Astrocyte (in vitro differentiated cells and primary cell): ENCODE data around the gene SLCO4A1. TPM values are rescaled to one million over a fixed set of nuclear protein-coding genes. Genes with fewer than 3 reads are reported as not detected.

ENCODE experiments used
- DNase-seq: peaks from one replicate; pipeline ENCODE4 v3.0.0-alpha.2; 2010; ENCODE audit warnings: low read depth
- FAIRE-seq: peaks from 2 replicates; lab custom pipeline; 2011; peaks lifted over from hg19 to GRCh38; lab: Jason Lieb, UNC
- H2AFZ ChIP-seq: 2 replicates; pipeline ENCODE4 v1.6.0; 2012; ENCODE audit warnings: low read depth, low read length, inconsistent platforms
- H3K27ac ChIP-seq: 2 replicates; pipeline ENCODE4 v1.5.1; 2011; ENCODE audit warnings: low read depth, low read length, inconsistent platforms
- H3K27me3 ChIP-seq: 2 replicates; pipeline ENCODE4 v1.6.0; 2011; ENCODE audit warnings: low read length, inconsistent platforms; ENCODE audit not compliant: insufficient read depth
- H3K36me3 ChIP-seq: 2 replicates; pipeline ENCODE4 v1.5.1; 2011; ENCODE audit warnings: low read length, inconsistent platforms; ENCODE audit not compliant: insufficient read depth
- H3K4me1 ChIP-seq: 2 replicates; pipeline ENCODE4 v1.5.1; 2011; ENCODE audit warnings: low read length, inconsistent platforms; ENCODE audit not compliant: insufficient read depth
- H3K4me2 ChIP-seq: 2 replicates; pipeline ENCODE4 v1.6.0; 2012; ENCODE audit warnings: low read length, inconsistent platforms
- H3K4me3 ChIP-seq: 2 replicates; pipeline ENCODE4 v1.5.1; 2011; ENCODE audit warnings: low read depth, mild to moderate bottlenecking, low read length, inconsistent platforms; ENCODE audit not compliant: insufficient read depth
- H3K79me2 ChIP-seq: 2 replicates; pipeline ENCODE4 v1.6.0; 2012; ENCODE audit warnings: mild to moderate bottlenecking, low read length, inconsistent platforms; ENCODE audit not compliant: insufficient read depth
- H3K9ac ChIP-seq: 2 replicates; pipeline ENCODE4 v1.6.0; 2012; ENCODE audit warnings: mild to moderate bottlenecking, low read length, inconsistent platforms
- H3K9me3 ChIP-seq: 2 replicates; pipeline ENCODE4 v1.5.1; 2012; ENCODE audit warnings: low read depth, mild to moderate bottlenecking, low read length, inconsistent platforms; ENCODE audit not compliant: insufficient read depth
- H4K20me1 ChIP-seq: 2 replicates; pipeline ENCODE4 v1.6.0; 2012; ENCODE audit warnings: low read length, inconsistent platforms; ENCODE audit not compliant: insufficient read depth
- H3K27ac Mint-ChIP-seq: one replicate; pipeline ENCODE4 v1.8.0; 2021; ENCODE audit warnings: mild to moderate bottlenecking, mixed read lengths; ENCODE audit not compliant: unreplicated experiment
- H3K27me3 Mint-ChIP-seq: one replicate; pipeline ENCODE4 v1.8.0; 2021; ENCODE audit warnings: low read depth, mixed read lengths; ENCODE audit not compliant: unreplicated experiment
- H3K36me3 Mint-ChIP-seq: one replicate; pipeline ENCODE4 v1.8.0; 2021; ENCODE audit warnings: low read depth, mixed read lengths; ENCODE audit not compliant: unreplicated experiment
- H3K4me1 Mint-ChIP-seq: one replicate; pipeline ENCODE4 v1.8.0; 2021; ENCODE audit warnings: low read depth, mixed read lengths; ENCODE audit not compliant: unreplicated experiment
- H3K4me3 Mint-ChIP-seq: one replicate; pipeline ENCODE4 v1.8.0; 2021; ENCODE audit warnings: mild to moderate bottlenecking, moderate library complexity, mixed read lengths; ENCODE audit not compliant: unreplicated experiment
- H3K9me3 Mint-ChIP-seq: one replicate; pipeline ENCODE4 v1.8.0; 2021; ENCODE audit warnings: mild to moderate bottlenecking, mixed read lengths; ENCODE audit not compliant: unreplicated experiment
- CTCF ChIP-seq: IDR thresholded peaks from 2 replicates; pipeline ENCODE4 v1.5.1; 2011; ENCODE audit warnings: low read depth, mild to moderate bottlenecking, inconsistent platforms, low read length, moderate library complexity; ENCODE audit not compliant: insufficient read depth
- EZH2 ChIP-seq: IDR thresholded peaks from 2 replicates; pipeline ENCODE4 v1.6.1; 2012; ENCODE audit warnings: mild to moderate bottlenecking, low read length, inconsistent platforms; ENCODE audit not compliant: insufficient read depth
- total RNA-seq: library from RNA; stranded (reverse); gene quantifications from 2 replicates; pipeline ENCODE4 v1.2.1, GENCODE V29; 2021

Gene SLCO4A1
- total RNA-seq, 1 donor from 2014 or later: 0.43 TPM

GRCh38 chr20:62653951-62654685 lies 11.8 kb downstream of the SLCO4A1 start:
- H3K36me3 ChIP-seq: no peaks in the 10 kb centered on the region
- H3K4me2 ChIP-seq: no peak overlapping the region
- H3K4me1 ChIP-seq: peaks cover 10% of the 10 kb centered on the region
- no peak overlapping the region for H3K4me3 ChIP-seq
- FAIRE-seq: no peak
- H3K27ac ChIP-seq: no peak overlapping the region
- H4K20me1 ChIP-seq: no peaks in the 10 kb centered on the region
- H3K9me3 Mint-ChIP-seq: no peaks in the 10 kb centered on the region
- peaks cover 5% of the 10 kb centered on the region for H3K4me1 Mint-ChIP-seq
- H3K36me3 Mint-ChIP-seq: no peaks in the 10 kb centered on the region
- H3K27ac Mint-ChIP-seq: no peak overlapping the region
- H3K9me3 ChIP-seq: no peaks in the 10 kb centered on the region
- no peaks in the 10 kb centered on the region for H3K79me2 ChIP-seq
- H3K9ac ChIP-seq: no peak overlapping the region
- DNase-seq: no peak
- TF ChIP-seq EZH2 (no peak), CTCF (no peak)
- no peak overlapping the region for H3K4me3 Mint-ChIP-seq
- peaks cover 23% of the 10 kb centered on the region for H3K27me3 Mint-ChIP-seq
- no peaks in the 10 kb centered on the region for H3K27me3 ChIP-seq
- H2AFZ ChIP-seq: no peak overlapping the region

DNA sequence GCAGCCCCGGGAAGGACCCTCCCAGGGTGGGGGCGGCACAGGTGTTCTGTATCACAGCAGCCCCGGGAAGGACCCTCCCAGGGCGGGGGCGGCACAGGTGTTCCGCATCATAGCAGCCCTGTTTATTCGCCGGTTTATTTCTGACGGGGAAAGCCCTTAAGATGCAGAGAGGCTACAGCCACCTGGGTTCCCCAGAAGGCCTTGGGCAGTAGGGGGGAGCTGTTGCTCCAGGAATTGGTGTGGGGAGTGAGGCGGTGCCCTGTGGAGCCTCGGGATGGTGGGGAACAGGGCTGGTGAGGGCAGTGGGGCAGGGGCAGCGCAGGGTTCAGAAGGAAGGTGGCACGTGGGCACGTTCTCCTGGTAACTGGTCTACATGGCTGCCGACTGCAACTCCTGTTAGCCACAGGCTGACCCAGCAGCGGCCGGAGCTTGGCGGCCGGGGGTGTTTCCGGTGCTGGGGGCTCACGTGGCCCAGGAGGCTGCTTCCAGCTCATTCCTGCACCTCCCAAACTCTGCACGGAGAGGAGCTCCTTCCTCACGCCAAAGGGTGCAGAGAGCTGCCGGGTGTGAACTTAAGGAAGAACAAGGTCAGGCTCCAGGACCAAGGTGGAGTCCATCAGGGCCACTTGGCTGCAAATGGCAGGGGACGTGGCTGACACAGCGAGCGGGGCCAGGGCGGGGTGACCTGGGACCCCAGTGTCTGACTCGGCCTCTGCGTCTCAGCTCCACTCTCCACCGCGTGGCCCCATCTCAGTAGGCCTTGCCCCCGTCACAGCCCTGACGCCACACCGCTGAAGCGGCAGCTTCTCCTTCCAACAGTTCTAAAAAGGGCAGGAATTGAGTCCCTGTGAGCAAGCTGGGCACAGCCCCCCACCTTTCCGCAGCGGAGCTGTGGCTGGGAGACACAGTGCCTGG lies 13.2 kb downstream of the SLCO4A1 start:
- no peak for FAIRE-seq

More for the DNA sequence above, 13.2 kb downstream of the SLCO4A1 start:
- H4K20me1 ChIP-seq: no peaks in the 10 kb centered on the region
- no peak overlapping the region for H3K4me3 Mint-ChIP-seq
- H3K9ac ChIP-seq: no peak overlapping the region
- no peak overlapping the region for H2AFZ ChIP-seq
- H3K4me1 Mint-ChIP-seq: peaks cover 5% of the 10 kb centered on the region
- H3K36me3 Mint-ChIP-seq: no peaks in the 10 kb centered on the region
- TF ChIP-seq EZH2 (no peak), CTCF (no peak)
- H3K27ac Mint-ChIP-seq: no peak overlapping the region
- no peaks in the 10 kb centered on the region for H3K9me3 ChIP-seq
- no peaks in the 10 kb centered on the region for H3K36me3 ChIP-seq
- H3K4me3 ChIP-seq: no peak overlapping the region
- DNase-seq: no peak
- H3K9me3 Mint-ChIP-seq: no peaks in the 10 kb centered on the region
- no peak overlapping the region for H3K4me2 ChIP-seq
- no peaks in the 10 kb centered on the region for H3K79me2 ChIP-seq
- peaks cover 20% of the 10 kb centered on the region for H3K27me3 Mint-ChIP-seq
- no peaks in the 10 kb centered on the region for H3K27me3 ChIP-seq
- peaks cover 10% of the 10 kb centered on the region for H3K4me1 ChIP-seq
- no peak overlapping the region for H3K27ac ChIP-seq
